NCI-H446 (cell line): Measurements from ENCODE around the gene FSTL4.

Source experiments
- DNase-seq, 2 experiments: peaks; one replicate each; lab custom pipeline; 2025; lab: John Stamatoyannopoulos, UW

The FSTL4 gene

DNA sequence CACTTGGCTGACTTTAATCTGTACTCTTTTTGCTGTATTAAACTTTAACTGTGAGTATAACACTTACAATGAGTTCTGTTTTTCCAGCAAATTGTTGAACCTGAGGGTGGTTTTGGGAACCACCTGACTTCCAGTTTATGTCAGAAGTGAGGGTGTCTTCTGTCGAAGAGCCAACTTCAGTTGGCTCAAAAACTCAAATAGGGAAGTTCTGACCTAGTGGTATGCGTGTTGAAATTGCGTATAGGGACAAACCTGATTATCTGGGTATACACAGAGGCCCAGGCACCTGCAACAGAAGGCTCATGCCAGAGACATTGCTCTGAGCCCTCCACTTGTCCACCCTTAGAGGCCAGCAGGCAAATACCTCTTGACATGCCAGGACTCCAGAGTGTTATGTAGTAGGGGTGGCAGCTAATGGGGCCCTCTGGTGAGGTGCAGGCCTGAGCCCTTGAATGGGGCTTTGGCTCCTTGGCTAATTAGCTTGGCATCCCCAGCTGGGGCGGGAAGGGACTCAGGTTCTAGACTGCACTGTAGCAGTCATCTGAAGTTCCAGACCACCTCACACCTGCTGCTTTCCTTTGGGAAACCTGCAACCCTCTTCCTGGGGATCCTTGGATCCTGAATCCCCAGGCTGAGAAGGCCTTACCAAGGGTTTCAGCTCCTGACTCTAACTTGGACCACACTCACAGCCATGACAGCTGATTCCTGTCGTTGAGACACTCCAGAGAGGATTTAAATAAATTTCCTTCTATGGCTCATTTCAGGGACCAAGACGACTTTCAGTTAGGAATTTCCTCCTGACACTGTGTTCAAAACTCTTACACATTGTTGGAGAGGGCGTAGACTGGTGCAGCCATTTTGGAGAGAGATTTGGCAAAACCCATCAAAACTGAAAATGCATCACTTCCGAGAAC lies 370.9 kb downstream of the FSTL4 start:
- DNase-seq, result no peak

DNA sequence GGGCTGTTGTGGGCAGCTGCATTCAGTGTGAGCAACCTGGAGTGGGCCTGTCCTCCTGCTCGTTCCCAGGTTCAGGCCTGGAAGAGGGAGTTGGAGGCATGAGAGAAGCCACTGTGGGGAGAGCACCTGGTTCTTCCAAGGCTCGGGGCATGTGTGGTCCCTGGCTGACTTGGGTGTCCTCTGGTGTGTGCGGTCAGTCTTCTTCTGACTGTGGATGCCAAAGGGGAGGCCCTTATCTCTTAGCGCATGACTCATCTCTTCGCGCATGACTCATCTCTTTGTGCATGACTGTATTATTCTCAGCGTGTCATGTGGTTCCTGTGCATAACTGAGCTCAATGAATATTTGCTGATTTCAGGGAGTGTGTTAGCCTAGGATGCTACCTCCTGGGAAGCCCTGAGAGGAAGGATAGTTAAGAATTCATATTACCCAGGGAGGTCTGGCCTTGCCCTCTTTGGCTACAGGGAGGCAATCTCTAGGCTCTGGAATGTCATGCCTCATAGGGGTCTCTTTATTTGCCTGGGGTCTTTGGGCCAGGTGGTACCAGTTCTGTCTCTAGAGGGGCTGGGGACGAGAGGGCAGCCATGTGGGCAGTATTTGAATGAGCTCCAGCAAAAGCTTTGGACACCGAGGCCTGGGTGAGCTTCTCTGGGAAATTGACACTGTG lies 371.8 kb downstream of the FSTL4 start:
- no peak for DNase-seq

DNA sequence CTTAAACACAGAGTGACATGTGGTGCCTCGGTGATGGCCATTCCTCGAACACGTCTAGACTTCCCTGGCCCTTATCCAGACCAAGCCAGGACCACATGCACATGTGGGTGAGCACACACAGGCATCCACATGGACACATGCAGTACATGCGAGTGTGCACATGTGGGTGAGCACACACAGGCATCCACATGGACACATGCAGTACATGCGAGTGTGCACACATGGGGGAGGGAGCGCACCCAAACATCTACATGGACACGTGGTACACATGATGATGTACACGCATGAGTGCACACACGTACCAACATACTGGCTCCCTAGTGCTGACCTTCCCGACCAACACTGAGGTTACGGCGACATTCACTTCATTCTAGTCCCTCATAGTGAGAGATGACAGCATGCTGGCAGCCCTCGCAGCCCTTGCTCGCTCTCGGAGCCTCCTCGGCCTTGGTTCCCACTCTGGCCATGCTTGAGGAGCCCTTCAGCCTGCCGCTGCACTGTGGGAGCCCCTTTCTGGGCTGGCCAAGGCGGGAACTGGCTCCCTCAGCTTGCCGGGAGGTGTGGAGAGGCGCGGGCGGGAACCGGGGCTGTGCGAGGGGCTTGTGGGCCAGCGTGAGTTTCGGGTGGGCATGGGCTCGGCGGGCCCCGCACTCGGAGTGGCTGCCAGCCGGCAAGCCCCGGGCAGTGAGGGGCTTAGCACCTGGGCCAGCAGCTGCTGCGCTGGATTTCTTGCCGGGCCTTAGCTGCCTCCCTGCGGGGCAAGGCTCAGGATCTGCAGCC lies 373.7 kb downstream of the FSTL4 start:
- no peak for DNase-seq

DNA sequence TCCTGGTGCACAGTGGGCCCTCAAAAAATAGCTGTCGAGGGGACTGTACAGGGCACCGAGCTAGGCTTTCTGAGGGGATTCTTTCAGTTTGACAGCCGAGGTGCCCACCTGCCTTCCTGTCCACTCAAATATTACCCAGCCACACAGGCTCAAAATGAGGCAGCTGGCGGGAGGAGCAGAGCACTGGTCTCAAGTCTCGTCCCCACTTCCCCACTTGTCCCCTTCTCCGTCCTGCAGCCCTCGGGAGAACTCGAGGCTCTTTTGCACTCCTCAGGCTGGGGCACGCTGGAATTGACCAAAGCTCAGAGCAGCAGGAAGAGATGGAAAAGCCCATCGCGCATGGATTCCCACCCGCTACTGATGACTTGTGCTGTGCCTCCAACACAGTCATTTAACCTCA lies 375.4 kb downstream of the FSTL4 start:
- no peak for DNase-seq

DNA sequence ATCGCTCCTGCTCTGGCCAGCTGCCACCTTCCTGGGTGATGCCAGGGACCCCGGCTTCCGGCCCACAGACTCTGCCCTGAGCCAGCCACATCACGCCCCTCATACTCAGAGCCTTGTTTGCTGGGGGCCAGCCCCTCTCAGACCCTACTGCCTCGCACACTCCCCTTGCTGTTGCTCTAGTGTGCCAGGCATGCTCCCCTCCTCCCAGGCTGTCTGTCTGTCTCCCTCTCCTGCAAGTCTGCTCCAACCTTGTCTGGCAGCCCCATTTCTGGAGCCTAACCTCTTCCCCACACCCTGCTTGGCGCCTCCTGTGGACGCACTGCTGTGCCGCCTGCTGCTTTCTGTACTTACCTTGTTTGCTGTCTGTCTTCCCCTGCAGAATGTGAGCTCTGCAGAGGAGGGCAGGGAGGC lies 375.8 kb downstream of the FSTL4 start:
- DNase-seq, result no peak

DNA sequence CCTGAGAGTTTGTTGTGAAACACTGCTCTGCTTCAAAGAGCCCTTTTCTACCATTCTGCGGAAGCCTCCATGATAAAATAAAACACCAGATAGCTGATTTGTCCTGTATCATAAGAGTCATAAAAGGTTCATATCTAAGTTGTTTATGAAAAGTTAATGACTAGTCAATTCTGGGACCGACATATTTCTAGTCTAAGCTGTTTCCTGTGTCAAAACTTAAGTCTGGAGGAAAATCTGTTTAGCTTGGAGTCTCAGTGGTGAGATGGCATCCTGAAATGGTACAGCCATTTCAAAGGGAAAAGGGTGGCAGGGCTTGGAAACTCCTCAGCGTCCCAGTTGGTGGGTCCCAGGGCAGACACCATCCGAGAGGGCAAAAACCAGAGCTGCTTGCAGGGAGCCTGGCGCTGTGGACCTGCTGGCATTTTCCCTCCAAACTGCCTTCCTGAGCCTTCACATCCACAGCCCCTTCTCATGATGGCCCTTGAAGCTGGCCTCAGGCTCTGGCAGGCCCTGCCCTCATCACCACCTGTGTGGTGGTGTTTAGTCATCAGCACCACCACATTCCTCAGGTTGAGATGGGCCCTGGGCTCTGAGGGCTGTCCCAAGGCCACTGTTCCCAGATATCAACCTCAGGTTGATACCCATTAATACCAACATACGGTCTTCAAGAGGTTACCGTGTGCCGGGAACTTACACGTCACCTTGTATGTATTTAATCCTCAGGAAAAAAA lies 376.5 kb downstream of the FSTL4 start:
- no peak for DNase-seq

DNA sequence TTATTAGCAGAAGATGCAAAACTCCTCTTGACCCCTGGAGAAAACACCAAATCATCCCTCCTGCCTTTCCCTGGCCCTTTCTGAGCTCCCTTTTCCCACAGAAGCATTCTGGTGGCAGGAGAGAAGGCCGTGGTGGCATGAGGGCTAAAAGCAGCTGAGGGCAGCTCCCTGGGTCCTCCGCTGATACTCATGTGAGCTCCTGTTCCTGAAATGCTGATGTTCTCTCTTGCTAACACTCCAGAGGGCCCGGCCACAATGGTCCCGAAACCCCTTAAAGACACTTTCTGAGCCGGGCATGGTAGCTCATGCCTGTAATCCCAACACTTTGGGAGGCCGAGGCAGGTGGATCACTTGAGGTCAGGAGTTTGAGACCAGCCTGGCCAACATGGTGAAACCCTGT lies 377.4 kb downstream of the FSTL4 start:
- no peak for DNase-seq

DNA sequence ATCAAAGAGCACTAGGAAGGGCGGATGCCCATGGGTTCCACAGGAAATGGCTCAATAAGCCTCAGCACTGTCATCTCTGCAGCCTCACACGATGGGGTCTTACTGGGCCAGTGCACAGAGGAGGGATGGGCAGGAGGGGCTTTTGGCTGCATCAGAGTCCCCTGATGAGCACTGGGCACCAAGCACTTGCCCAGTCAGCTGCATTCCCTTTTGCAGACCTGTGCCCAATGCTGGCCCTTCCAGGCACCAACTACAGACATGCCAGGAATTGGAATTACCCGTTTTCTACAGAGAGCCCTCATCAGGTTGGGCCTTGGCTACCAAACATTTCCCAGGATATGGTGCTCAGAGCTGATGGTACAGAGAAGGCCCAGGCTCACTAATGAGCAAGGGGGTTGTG lies 378.1 kb downstream of the FSTL4 start:
- no peak for DNase-seq

DNA sequence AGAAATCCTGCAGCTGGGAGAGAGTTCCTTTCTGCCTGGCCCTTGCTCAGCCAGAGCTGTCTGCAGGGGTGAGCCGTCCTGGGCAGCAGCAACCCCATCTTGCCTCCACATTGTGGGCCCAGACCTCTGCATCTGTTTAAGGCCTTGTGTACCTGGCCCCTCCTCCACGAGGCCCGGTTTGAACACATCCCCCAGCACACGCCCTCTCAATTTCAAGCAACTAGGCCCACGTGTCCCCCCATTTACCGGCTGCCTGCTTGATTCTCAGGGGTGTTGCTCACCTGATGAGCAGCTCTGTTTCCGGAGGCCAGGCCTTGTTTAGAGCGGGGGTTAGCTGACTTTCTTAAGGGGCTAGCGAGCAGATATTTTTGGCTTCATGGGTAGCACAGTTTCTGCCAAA lies 378.7 kb downstream of the FSTL4 start:
- DNase-seq, result no peak

DNA sequence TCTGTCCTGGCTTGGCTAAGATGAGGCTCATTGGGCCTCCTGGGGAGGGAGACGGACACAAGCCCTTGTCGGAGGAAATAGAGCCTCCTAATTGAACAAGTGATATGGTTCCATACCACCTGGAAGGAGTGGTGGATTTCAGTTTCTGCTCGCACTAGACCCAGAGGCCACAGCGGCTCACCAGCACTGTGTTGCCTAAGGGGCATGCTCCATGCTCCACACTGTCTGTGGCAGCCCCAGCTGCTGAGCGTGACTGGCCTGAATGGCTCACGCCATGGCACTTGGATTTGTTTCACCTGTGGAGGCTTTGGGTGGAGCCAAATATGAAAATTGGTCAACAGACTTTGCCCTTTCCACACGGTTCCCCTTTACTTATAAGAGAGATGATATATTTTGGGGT lies 379.4 kb downstream of the FSTL4 start:
- no peak for DNase-seq

DNA sequence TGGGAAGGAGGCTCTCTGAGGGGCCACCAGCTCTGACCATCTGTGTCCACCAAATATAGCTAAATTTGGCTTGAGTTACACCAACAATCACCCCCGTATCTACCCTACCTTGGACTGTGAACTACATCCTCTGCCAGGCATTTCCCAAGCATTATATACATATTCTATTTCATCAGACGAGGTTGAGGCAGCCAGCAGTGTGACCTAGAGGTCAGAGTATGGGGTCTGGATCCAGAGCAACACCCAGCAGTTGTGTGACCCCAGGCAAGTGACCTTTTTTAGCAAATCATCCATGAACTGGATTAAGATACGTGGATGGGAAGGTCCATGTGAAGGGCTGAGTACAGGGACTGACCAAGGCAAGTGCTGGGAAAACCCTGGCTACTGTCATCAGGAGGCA lies 379.9 kb downstream of the FSTL4 start:
- no peak for DNase-seq

DNA sequence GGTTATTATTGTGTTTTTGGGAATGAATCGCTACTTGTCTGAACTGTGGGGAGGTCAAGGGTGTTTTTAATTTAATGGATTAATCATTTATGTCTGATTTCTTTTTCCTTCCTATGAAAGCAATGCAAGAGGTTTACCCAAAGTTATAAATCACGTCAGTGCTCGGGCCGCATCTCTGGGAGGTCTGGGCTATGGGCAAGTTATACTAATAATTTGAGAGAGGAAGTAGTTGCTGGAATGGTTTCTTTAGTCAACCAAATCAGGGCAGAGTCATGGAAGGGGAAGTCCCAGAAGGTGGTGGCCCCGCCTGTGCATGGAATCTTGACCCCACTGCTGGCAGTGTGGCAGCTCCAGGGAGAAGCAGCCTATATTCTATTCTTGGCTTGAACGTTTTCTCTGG lies 380.3 kb downstream of the FSTL4 start:
- DNase-seq, result no peak

DNA sequence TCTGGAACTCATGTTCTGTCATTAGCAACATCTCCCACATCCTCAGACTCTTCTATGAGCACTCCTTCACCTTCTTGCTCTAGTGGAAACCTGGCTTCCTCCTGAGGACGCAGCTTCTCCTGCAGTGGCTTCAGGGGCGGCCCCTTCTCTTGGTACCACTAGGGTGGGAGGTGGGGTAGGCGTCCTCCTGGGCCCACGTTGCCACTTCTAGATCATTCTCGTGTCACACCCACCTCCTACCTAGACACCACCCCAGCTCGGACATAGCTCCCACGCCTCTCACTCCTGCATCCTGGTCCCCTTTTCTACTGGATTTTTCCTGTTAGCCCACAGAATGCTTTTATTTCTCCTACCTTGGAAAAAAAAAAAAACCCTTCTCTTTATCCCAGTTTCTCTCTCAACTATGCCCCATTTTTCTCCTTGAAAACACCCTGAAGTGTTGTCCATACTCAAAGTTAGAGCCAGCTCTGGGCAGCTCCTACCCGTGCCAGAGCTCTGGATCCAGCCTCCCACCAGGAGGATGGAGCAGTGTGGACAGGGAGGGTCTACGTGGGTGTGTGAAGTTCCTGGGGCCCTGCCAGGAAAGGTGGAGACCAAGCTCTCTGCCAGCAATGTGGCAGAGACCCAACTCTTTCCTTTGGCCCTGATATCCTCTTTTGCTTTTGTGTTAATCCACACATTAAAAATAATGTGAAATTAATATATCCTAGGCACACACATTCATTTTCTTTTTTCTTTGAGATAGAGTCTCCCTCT lies 381.3 kb downstream of the FSTL4 start:
- peak in 1 of 2 experiments; percentile 5 for DNase-seq

DNA sequence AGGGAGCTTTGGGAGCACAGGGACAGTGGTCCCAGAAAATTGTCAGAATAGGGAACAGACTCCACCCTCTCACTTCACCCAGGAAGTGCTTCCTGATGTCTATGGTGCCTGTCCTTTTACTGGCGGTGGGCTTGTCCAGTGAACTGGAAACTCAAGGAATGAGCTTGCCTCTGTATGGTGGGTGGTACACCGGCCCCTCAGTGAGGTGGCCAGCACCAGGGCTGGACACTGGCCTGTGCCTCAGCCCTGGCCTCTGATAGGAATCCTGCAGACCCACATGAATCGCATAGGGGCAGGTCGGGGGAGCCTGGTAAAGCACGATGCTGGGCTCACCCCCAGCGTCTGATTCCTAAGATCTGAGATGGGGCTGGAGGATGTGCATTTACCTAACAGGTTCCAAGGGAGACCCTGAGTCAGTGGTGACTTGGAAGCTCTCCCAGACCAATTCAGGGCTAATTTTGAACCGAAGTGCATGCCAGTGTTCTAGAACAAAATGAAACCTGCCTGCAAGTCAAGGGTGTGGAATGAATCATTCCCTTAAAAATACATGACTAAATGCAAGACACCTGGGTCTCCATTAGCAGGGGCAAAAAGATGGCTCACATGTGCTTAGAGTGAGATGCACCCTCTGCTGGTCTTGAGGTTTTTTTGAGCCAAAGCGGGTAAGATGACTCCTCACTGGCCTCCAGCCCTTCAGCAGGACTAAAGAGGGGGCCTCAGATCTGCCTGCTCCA lies 382.2 kb downstream of the FSTL4 start:
- DNase-seq, result peak in 1 of 2 experiments; percentile 4

DNA sequence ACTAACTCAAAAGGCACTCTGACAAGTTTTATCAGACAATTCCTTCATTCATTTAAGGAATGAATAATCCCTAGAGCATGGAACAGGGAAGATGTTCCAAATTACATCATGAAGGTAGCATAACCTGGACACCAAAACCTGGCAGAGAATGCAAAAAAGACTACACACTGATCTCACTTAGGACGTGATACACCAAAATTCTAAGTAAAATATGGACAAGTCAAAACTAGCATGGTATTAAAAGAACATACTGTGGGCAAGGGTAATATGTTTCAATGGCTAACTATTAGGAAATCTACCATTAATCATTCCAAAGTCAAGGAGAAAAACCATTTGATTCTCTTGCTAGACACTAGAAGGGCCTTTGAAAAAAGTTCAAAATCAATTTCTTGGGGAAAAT lies 384.0 kb downstream of the FSTL4 start:
- DNase-seq, result no peak

DNA sequence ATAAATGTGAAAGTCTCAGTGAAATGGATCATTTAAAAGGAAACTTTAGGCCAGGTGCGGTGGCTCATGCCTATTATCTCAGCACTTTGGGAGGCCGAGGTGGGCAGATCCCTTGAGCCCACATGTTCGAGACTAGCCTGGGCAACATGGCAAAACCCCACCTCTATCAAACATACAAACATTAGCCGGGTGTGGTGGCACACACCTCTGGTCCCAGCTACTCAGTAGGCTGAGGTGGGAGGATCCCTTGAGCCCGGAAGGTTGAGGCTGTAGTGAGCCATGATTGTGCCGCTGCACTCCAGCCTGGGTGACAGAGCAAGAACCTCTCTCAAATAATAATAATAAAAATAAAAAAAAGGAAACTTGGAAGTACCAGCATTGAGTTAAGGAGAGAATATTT lies 384.4 kb downstream of the FSTL4 start:
- no peak for DNase-seq

DNA sequence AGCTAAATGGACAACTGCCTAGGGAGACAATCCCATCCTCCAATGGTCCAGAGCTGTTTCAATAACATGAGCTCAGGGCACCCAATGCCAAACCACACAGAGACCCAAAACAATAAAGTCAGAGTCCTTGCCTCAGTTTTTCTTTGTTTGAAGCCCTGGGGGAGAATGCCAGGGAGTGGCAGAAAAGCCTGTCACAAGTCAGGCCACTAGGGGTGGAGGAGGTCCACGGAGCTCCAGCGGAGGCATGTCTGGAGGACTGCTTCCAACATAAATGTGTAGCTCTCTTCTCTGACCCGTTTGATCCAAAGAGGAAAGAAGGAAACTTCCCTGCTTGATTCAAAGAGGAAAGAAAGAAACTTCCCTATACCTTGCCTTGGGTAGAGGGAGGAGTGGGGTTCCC lies 385.3 kb downstream of the FSTL4 start:
- DNase-seq, result no peak

DNA sequence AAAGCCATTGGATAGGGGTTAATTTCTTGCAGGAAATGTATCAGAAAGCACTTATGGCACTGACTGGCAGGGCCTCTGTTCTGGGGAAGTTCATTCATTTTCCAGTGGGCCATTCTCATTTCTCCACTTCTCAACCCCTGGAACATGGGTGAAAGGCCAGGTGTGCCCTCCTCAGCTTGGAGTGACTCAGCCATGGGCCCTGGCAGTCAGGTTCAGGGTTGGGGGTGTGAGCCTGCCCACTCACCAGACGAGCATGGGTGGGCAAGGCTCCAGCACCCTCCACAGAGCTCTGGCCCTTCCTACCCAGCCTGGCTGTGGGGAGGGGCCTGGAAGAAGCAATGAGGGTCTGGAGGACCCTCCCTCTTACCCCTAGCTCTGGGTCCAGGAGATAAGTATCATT lies 386.2 kb downstream of the FSTL4 start:
- DNase-seq, result no peak

DNA sequence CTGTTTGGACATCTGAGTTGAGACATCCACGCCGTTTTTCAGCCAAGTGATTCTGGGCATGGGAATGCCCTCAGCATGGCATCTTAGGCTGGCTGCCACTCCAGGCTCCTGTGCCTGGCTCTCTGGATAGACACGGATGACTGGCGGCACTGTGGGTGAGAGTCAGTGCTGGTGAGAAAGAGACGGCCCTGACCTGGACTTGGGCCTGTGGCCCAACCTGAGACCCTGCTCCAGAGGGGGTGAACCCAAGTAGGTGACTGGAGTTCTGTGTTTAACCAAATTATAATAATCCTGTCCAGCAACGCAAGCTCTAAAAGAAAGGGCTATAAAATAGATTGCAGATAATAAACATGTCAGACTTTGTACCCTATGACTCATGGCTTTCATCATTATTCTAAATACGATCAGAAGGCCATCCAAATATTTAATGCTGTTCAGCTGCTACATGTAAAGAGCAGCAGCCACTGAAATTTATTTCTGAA lies 386.6 kb downstream of the FSTL4 start:
- peak in 1 of 2 experiments; percentile 13 for DNase-seq

DNA sequence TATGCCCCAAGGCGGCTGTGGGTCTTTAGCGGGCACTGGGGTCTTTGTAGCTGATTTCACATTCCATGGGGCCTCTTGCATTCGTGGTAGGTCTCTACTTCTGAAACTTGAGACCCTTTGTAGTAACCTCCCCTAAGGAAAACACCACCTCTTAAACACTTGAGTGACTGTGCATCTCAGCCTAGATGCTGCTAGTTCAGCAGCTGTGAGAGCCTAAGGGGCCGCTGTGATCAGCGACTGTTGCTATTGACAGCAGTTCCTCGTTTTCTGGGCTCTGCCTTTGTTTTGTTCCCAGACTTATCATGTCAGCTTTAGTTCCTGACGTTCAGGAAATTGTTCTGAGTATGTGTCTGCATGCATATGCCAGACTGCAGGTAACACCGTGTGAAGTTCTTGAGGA lies 389.4 kb downstream of the FSTL4 start:
- no peak for DNase-seq
